SH-SY5Y (cell line): ENCODE results near the gene DPP6.

Source experiments
- GATA2 ChIP-seq: IDR thresholded peaks from 2 replicates; pipeline ENCODE4 v1.6.1; 2011; ENCODE audit warnings: mild to moderate bottlenecking, low read depth, low read length
- GATA3 ChIP-seq: IDR thresholded peaks from 2 replicates; pipeline ENCODE4 v1.6.1; 2011; ENCODE audit warnings: low read depth, mild to moderate bottlenecking, low read length, moderate library complexity

- TF ChIP-seq GATA3 = no peak
- TF ChIP-seq GATA2 = no peak
These were observed 114.9 kb downstream of the DPP6 start for GRCh38 chr7:154167051-154167450.
